ENCODE results near the gene MAP3K10. TPM values are rescaled to one million over a fixed set of nuclear protein-coding genes. Genes with fewer than 3 reads are reported as not detected.

The MAP3K10 gene
- total RNA-seq, 4 donors from 2014 or later, result 4.8 to 10.1 (median 5.3) TPM

GRCh38 chr19:40221858-40222619 is 30.8 kb downstream of the MAP3K10 start:
- H3K27me3 ChIP-seq, result peaks cover 14 to 96% (median 28%) of the 10 kb centered on the region in 4 donors
- 52 to 63% methylated on average over 30 to 41 of the region's 41 CpGs for WGBS, 2 donors
- DNase-seq, result no peak

GRCh38 chr19:40223135-40223822 is 32.1 kb downstream of the MAP3K10 start:
- peaks cover 1 to 93% (median 19%) of the 10 kb centered on the region in 4 donors for H3K27me3 ChIP-seq
- 45 to 55% methylated on average over 9 to 11 of the region's 48 CpGs for WGBS, 2 donors
- intact Hi-C loops (cut with DNase I), result no loop called here
- H3K36me3 ChIP-seq, result no peaks in the 10 kb centered on the region
- TF ChIP-seq POLR2A (IDR thresholded peaks at IDR 0.05), result no peak
- TF ChIP-seq CTCF (IDR thresholded peaks at IDR 0.05), result no peak
- no peak overlapping the region for H3K27ac ChIP-seq
- no peaks in the 10 kb centered on the region for H3K9me3 ChIP-seq
- peaks cover 9 to 27% (median 11%) of the 10 kb centered on the region in 3 donors for H3K4me1 ChIP-seq
- no peak for DNase-seq
- H3K4me3 ChIP-seq, result no peak overlapping the region

More at GRCh38 chr19:40221858-40222619, 30.8 kb downstream of the MAP3K10 start:
- peaks cover 11 to 40% (median 18%) of the 10 kb centered on the region in 3 donors for H3K4me1 ChIP-seq
- H3K4me3 ChIP-seq, result no peak overlapping the region
- no peak overlapping the region for H3K27ac ChIP-seq
- intact Hi-C loops (cut with DNase I), result no loop called here
- peak; percentile 82 to 95 (median 91) for TF ChIP-seq CTCF (IDR thresholded peaks at IDR 0.05)
- no peak for TF ChIP-seq POLR2A (IDR thresholded peaks at IDR 0.05)
- no peaks in the 10 kb centered on the region for H3K9me3 ChIP-seq
- no peaks in the 10 kb centered on the region for H3K36me3 ChIP-seq

GRCh38 chr19:40224342-40225150 is 33.3 kb downstream of the MAP3K10 start:
- no peaks in the 10 kb centered on the region for H3K9me3 ChIP-seq
- intact Hi-C loops (cut with DNase I), result no loop called here
- H3K36me3 ChIP-seq, result no peaks in the 10 kb centered on the region
- no peak overlapping the region for H3K4me3 ChIP-seq
- peaks cover 0 to 80% (median 13%) of the 10 kb centered on the region in 4 donors for H3K27me3 ChIP-seq
- peaks cover 9 to 25% (median 11%) of the 10 kb centered on the region in 3 donors for H3K4me1 ChIP-seq
- TF ChIP-seq POLR2A (IDR thresholded peaks at IDR 0.05), result no peak
- H3K27ac ChIP-seq, result no peak overlapping the region
- 72 to 80% methylated on average over 18 to 23 of the region's 32 CpGs for WGBS, 2 donors
- DNase-seq, result no peak

- Histone ChIP-seq H3K9me3 (no peaks in the 10 kb centered on the region), H3K27ac (no peak overlapping the region), H3K36me3 (no peaks in the 10 kb centered on the region), H3K27me3 (peaks cover 0 to 69% (median 13%) of the 10 kb centered on the region in 4 donors), H3K4me1 (peaks cover 9 to 25% (median 11%) of the 10 kb centered on the region in 3 donors), H3K4me3 (peak overlapping the region; percentile 11 to 57 (median 17))
- peak in 1 of 6 experiments; percentile 14 for TF ChIP-seq CTCF (IDR thresholded peaks at IDR 0.05)
- no peak for TF ChIP-seq POLR2A (IDR thresholded peaks at IDR 0.05)
- no peak for DNase-seq
- 25% methylated on average over 20 to 21 of the region's 21 CpGs for WGBS, 2 donors
- intact Hi-C loops (cut with DNase I), result no loop called here
Measured at GRCh38 chr19:40225440-40226305, 34.4 kb downstream of the MAP3K10 start.

- no peak for DNase-seq
- Histone ChIP-seq H3K4me1 (peaks cover 9 to 34% (median 17%) of the 10 kb centered on the region in 3 donors), H3K27ac (no peak overlapping the region), H3K4me3 (no peak overlapping the region), H3K9me3 (no peaks in the 10 kb centered on the region), H3K36me3 (peaks cover 0 to 10% (median 4%) of the 10 kb centered on the region in 3 donors), H3K27me3 (peaks cover 0 to 46% (median 11%) of the 10 kb centered on the region in 4 donors)
- intact Hi-C loops (cut with DNase I), result no loop called here
- TF ChIP-seq POLR2A (IDR thresholded peaks at IDR 0.05), result no peak
- no peak for TF ChIP-seq CTCF (IDR thresholded peaks at IDR 0.05)
- 57% methylated on average over 9 to 10 of the region's 10 CpGs for WGBS, 2 donors
Measured at GRCh38 chr19:40228346-40228745, 37.1 kb downstream of the MAP3K10 start.
